CD14-positive monocyte (primary cell): ENCODE results near the gene EIF1B. TPM values are rescaled to one million over a fixed set of nuclear protein-coding genes. Genes with fewer than 3 reads are reported as not detected.

Experiments
- DNase-seq, 3 donors: peaks; one replicate each; pipeline ENCODE4 v3.0.0-alpha.2; 2011 to 2022
- H2AFZ ChIP-seq: 2 replicates; pipeline ENCODE4 v1.6.0; 2012; ENCODE audit warnings: mild to moderate bottlenecking, low read depth, low read length, inconsistent platforms; ENCODE audit not compliant: insufficient read depth, poor library complexity, severe bottlenecking
- H3K27ac ChIP-seq, 2 donors: 1 replicate in 1 of 2; 2 replicates in 1 of 2; pipeline ENCODE4 v1.5.1; 2012 to 2013; ENCODE audit warnings: low read length in 2 of 2, control low read depth in 1 of 2, inconsistent platforms in 1 of 2, low read depth in 1 of 2, mild to moderate bottlenecking in 1 of 2
- H3K27me3 ChIP-seq, 2 donors: one replicate each; pipeline versions ENCODE4 v1.6.0 to v1.6.1; 2011 to 2013; ENCODE audit warnings: low read length in 2 of 2; ENCODE audit not compliant: control insufficient read depth in 2 of 2, insufficient read depth in 2 of 2
- H3K36me3 ChIP-seq, 2 donors: replicated peaks in 1 of 2; 1 replicate in 1 of 2; 2 replicates in 1 of 2; pipeline versions ENCODE4 v1.5.1 to v1.6.1; 2012 to 2013; ENCODE audit warnings: low read length in 2 of 2, control low read depth in 1 of 2, inconsistent platforms in 1 of 2, mild to moderate bottlenecking in 1 of 2; ENCODE audit not compliant: insufficient read depth in 2 of 2, control insufficient read depth in 1 of 2
- H3K4me1 ChIP-seq, 2 donors: 1 replicate in 1 of 2; 2 replicates in 1 of 2; pipeline versions ENCODE4 v1.5.1 to v1.6.1; 2012 to 2013; ENCODE audit warnings: low read length in 2 of 2, control low read depth in 1 of 2, inconsistent platforms in 1 of 2, mild to moderate bottlenecking in 1 of 2, moderate library complexity in 1 of 2; ENCODE audit not compliant: insufficient read depth in 2 of 2, control insufficient read depth in 1 of 2
- H3K4me2 ChIP-seq: replicated peaks from 2 replicates; pipeline ENCODE3; 2012; ENCODE audit warnings: low read length, moderate library complexity, mild to moderate bottlenecking; ENCODE audit not compliant: poor library complexity, severe bottlenecking; ENCODE audit errors: extremely low read depth
- H3K4me3 ChIP-seq, 3 experiments: fragments of 200-600 bp in 1 of 3; sonication (generic) in 1 of 3; replicated peaks in 1 of 3; 1 replicate in 2 of 3; 2 replicates in 1 of 3; pipeline ENCODE4 v1.5.1; 2011 to 2013; ENCODE audit warnings: low read length in 3 of 3, mild to moderate bottlenecking in 3 of 3, control low read depth in 2 of 3, low read depth in 2 of 3, inconsistent platforms in 1 of 3, moderate library complexity in 1 of 3
- H3K79me2 ChIP-seq: 2 replicates; pipeline ENCODE4 v1.6.0; 2012; ENCODE audit warnings: mild to moderate bottlenecking, control low read depth, inconsistent platforms, low read length, moderate library complexity; ENCODE audit not compliant: insufficient read depth
- H3K9ac ChIP-seq: 2 replicates; pipeline ENCODE4 v1.6.0; 2017; ENCODE audit warnings: low read length, mild to moderate bottlenecking; ENCODE audit not compliant: insufficient read depth, poor library complexity, severe bottlenecking
- H3K9me3 ChIP-seq, 2 donors: replicated peaks in 1 of 2; 1 replicate in 1 of 2; 2 replicates in 1 of 2; pipeline versions ENCODE4 v1.5.1 to v1.6.1; 2012 to 2013; ENCODE audit warnings: low read length in 2 of 2, control low read depth in 1 of 2; ENCODE audit not compliant: control insufficient read depth in 1 of 2, insufficient read depth in 1 of 2
- H4K20me1 ChIP-seq: 2 replicates; pipeline ENCODE4 v1.6.0; 2012; ENCODE audit warnings: mild to moderate bottlenecking, low read length, control low read depth, moderate library complexity; ENCODE audit not compliant: insufficient read depth
- H3K27ac Mint-ChIP-seq, 7 donors: one replicate each; pipeline ENCODE4 v1.8.0; 2020; ENCODE audit warnings: mild to moderate bottlenecking in 7 of 7, mixed read lengths in 7 of 7, moderate library complexity in 6 of 7, inconsistent platforms in 2 of 7
- H3K27me3 Mint-ChIP-seq, 3 donors: one replicate each; pipeline ENCODE4 v1.8.0; 2021 to 2022; ENCODE audit warnings: low read depth in 3 of 3, mild to moderate bottlenecking in 3 of 3, mixed read lengths in 3 of 3, moderate library complexity in 3 of 3, inconsistent platforms in 1 of 3
- H3K36me3 Mint-ChIP-seq, 2 donors: one replicate each; pipeline ENCODE4 v1.8.0; 2020; ENCODE audit warnings: mixed read lengths in 2 of 2, inconsistent platforms in 1 of 2, mild to moderate bottlenecking in 1 of 2
- H3K4me1 Mint-ChIP-seq: one replicate; pipeline ENCODE4 v1.8.0; 2020; ENCODE audit warnings: mild to moderate bottlenecking, mixed read lengths
- H3K4me3 Mint-ChIP-seq, 2 donors: one replicate each; pipeline ENCODE4 v1.8.0; 2020; ENCODE audit warnings: mild to moderate bottlenecking in 2 of 2, mixed read lengths in 2 of 2, moderate library complexity in 1 of 2
- H3K9me3 Mint-ChIP-seq, 7 donors: one replicate each; pipeline ENCODE4 v1.8.0; 2020 to 2022; ENCODE audit warnings: mixed read lengths in 7 of 7, mild to moderate bottlenecking in 6 of 7, moderate library complexity in 6 of 7, inconsistent platforms in 2 of 7
- WGBS: methylation state at CpG from one replicate; pipeline ENCODE4 v1.1.5; 2013; ENCODE audit warnings: missing lambda C conversion rate; ENCODE audit not compliant: insufficient coverage; 5-methylcytosine and 5-hydroxymethylcytosine counted together
- intact Hi-C, 2 donors: fragments of 100-400 bp; cut with micrococcal nuclease; formaldehyde crosslinking; loops; one replicate each; pipeline versions ENCODE4 v1.15.0 to v1.15.1; 2023
- polyA plus RNA-seq, 3 donors: library from polyadenylated mRNA; depleted of rRNA in 1 of 3; unstranded in 2 of 3; stranded (reverse) in 1 of 3; fragments of 300-500 nt in 2 of 3; fragments of >200 nt in 1 of 3; fragmentation: Illumina TruSeq in 2 of 3; gene quantifications; 1 replicate in 2 of 3; 2 replicates in 1 of 3; pipeline ENCODE4 v1.2.3, GENCODE V29; 2012 to 2021
- TF ChIP-seq, protein P1 (sequence below): fragments of 200-600 bp; IDR thresholded peaks from one replicate; pipeline ENCODE4 v1.8.0; 2022; ENCODE audit warnings: antibody characterized with exemption, mild to moderate bottlenecking

The EIF1B gene
- polyA plus RNA-seq, 3 donors = 51.8 to 95.4 (median 70.8) TPM

DNA sequence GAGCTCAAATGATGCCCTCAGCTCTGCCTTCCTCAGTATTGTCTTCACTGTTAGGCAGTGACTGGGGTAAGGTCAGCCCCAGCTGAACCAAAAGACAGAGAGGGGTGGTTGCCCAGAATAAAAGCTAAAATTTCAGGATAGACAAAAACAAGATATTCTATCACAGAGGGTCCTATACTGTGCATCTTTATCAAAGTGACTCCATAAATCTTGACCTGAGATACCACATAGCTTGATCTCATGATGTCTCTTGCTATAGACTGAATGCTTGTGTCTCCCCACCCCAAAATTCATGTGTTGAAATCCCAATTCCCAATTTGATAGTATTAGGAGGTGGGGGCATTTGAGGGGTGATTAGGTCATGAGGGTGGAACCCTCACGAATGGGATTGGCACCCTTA, 30.4 kb downstream of the EIF1B start:
- Histone ChIP-seq H3K4me2 (no peak overlapping the region), H3K79me2 (no peaks in the 10 kb centered on the region), H3K36me3 (no peaks in the 10 kb centered on the region), H3K27ac (no peak overlapping the region), H3K4me1 (no peaks in the 10 kb centered on the region), H3K9ac (no peak overlapping the region), H3K9me3 (no peaks in the 10 kb centered on the region), H4K20me1 (no peaks in the 10 kb centered on the region), H3K27me3 (no peaks in the 10 kb centered on the region), H3K4me3 (no peak overlapping the region), H2AFZ (no peak overlapping the region)
- Mint-ChIP-seq H3K4me3 (no peak overlapping the region), H3K36me3 (no peaks in the 10 kb centered on the region), H3K9me3 (peaks cover 0 to 6% (median 2%) of the 10 kb centered on the region in 7 donors), H3K4me1 (no peaks in the 10 kb centered on the region), H3K27ac (no peak overlapping the region), H3K27me3 (peaks cover 0 to 5% (median 2%) of the 10 kb centered on the region in 3 donors)
- TF ChIP-seq, protein P1, sequence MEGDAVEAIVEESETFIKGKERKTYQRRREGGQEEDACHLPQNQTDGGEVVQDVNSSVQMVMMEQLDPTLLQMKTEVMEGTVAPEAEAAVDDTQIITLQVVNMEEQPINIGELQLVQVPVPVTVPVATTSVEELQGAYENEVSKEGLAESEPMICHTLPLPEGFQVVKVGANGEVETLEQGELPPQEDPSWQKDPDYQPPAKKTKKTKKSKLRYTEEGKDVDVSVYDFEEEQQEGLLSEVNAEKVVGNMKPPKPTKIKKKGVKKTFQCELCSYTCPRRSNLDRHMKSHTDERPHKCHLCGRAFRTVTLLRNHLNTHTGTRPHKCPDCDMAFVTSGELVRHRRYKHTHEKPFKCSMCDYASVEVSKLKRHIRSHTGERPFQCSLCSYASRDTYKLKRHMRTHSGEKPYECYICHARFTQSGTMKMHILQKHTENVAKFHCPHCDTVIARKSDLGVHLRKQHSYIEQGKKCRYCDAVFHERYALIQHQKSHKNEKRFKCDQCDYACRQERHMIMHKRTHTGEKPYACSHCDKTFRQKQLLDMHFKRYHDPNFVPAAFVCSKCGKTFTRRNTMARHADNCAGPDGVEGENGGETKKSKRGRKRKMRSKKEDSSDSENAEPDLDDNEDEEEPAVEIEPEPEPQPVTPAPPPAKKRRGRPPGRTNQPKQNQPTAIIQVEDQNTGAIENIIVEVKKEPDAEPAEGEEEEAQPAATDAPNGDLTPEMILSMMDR = no peak
- intact Hi-C loops = no loop called here
- no peak for DNase-seq
- no CpG with 5 or more reads among the region's 1 CpG for WGBS

DNA sequence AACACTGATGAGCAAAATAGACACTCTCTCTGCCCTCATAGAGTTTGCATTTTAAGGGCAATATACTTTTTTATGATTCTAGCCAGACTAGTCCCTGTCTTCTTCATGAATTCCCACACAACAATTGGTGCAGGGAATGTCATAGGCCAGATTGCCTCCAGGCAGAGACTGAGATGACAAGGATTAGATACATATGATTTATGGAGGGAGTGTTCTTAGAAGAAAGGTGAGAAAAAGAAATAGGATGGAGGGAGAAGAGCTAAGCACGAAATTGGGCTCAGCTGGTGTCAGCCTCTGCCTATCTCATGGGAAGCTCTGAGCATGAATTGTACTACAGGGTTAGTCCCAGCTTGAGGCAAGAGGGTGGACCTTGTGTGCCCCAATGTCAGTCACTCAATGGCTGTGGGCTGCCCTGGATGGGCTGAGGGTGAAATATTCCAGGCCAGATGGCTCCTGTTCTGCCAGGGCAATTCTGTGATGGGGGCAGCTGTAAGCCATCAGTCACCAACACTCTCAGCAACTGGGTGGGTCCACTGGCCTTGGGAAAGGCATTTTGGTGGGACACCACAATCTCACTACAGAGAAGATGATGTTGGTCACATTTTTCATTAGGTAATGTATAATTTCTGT, 31.1 kb downstream of the EIF1B start:
- intact Hi-C loops = no loop called here
- no peaks in the 10 kb centered on the region for H3K4me1 Mint-ChIP-seq

More for the DNA sequence above, 31.1 kb downstream of the EIF1B start:
- 100% methylated on average over 1 of the region's 1 CpG for WGBS
- H4K20me1 ChIP-seq = no peaks in the 10 kb centered on the region
- no peak overlapping the region for H3K9ac ChIP-seq
- no peaks in the 10 kb centered on the region for H3K79me2 ChIP-seq
- H3K4me1 ChIP-seq = no peaks in the 10 kb centered on the region
- no peak overlapping the region for H2AFZ ChIP-seq
- H3K4me2 ChIP-seq = no peak overlapping the region
- H3K27ac ChIP-seq = no peak overlapping the region
- no peaks in the 10 kb centered on the region for H3K36me3 ChIP-seq
- H3K27me3 ChIP-seq = no peaks in the 10 kb centered on the region
- Mint-ChIP-seq H3K9me3 (peaks cover 0 to 6% (median 2%) of the 10 kb centered on the region in 7 donors), H3K27me3 (peaks cover 0 to 5% (median 2%) of the 10 kb centered on the region in 3 donors), H3K36me3 (no peaks in the 10 kb centered on the region), H3K4me3 (no peak overlapping the region), H3K27ac (no peak overlapping the region)
- TF ChIP-seq, protein P1 = no peak
- no peaks in the 10 kb centered on the region for H3K9me3 ChIP-seq
- DNase-seq = no peak
- no peak overlapping the region for H3K4me3 ChIP-seq
